GM18873 (cell line): Measurements from ENCODE around the gene RNU5B-1.

Source experiments
- ATAC-seq: cut with Tn5 transposase; IDR thresholded peaks from one replicate; pipeline ENCODE4 v1.9.1; 2021; ENCODE audit warnings: mild to moderate bottlenecking, moderate library complexity, moderate number of reproducible peaks; ENCODE audit not compliant: unreplicated experiment, low FRiP score

Gene RNU5B-1

DNA sequence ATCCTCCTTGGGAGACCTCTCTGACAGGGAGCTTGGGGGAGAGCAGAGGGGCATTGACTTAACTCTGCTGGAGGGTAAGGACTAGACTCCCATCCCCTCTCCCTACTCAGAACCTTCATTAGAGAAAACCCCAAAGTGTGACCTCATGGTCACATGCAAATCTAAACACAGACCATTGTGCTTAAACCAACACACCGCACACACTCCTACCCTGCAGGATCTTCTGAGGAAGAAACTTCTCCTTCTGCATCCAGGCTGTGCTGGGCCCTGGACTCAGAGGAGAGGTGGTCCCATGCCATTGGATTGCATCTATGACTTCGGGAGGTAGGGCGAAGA, 17.0 kb upstream of the RNU5B-1 start:
- ATAC-seq, result no peak

DNA sequence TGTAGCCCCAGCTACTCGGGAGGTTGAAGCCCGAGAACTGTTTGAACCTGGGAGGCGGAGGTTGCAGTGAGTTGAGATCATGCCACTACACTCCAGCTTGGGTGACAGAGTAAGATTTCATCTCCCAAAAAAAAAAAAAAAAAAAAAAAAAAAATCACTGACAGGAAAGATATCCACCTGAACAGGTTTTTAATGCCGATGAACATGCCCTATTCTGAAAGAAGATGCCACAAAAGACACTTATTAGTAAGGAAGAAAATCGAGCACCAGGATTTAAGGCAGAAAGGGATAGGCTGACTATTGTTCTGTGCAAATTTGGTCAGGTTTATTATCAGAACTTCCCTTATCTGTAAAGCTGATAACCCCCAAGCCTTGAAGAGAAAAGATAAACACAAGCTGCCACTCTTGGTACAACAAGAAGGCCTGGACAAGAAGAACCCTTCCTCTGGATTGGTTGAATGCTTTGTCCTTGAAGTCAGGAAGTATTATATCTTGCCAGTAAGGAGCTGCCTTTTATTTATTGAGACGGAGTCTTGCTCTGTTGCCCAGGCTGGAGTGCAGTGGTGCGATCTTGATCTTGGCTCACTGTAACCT, 15.1 kb upstream of the RNU5B-1 start:
- ATAC-seq, result no peak

DNA sequence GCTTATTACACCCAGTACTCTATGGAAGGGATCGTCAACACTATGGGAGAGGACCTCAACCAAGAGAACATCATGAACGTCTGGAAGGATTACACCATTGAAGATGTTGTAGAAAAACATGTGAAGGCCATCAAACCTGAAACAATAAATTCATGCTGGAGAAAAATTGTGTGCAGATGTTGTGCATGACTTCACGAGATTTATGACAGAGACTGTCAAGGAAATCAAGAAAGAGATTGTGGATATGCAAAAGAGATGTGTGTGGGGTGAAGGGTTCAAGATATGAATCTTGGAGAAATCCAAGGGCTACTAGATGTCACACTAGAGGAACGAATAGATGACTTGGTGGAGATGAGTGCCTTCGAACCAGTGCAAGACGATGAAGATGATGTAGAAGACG, 14.2 kb upstream of the RNU5B-1 start:
- ATAC-seq, result no peak

DNA sequence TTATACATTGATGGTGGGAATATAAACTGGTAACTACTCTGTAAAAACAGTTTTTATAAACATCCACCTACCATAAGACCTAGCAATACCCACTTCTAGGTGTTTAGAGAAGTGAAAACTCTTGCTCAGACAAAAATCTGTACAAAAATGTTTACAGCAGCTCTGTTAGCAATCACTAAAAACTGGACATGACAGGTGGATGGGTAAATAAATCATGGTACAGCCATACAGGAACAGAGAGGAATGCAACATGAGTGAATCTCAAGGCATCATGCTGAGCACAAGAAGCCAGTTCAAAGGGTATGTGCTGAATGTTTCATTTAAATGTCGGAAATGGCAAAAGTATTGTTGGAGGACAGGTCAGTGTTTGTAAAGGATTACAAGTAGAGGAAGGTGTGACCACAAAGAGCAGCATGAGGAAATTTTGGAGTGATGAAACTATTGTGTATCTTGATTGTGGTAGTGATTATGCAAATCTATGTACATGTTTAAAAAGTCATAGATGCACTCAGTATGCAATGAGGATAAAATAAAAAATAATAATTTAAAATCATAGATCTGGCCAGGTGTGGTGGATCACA, 11.4 kb upstream of the RNU5B-1 start:
- ATAC-seq, result no peak

DNA sequence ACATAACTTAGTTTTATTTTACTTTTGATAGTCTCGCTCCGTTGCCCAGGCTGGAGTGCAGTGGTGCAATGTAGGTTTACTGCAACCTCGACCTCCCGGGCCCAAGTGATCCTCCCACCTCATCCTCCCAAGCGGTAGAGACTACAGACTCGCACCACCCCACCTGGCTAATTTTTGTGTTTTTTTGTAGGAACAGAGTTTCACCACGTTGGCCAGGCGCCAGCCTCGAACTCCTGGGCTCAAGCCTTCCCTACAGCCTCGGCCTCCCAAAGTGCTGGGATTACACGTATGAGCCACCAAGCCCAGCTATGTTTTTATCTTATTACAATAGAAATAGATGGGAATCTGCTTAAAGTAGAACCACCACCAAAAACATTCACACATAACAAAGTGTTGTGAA, 5.7 kb upstream of the RNU5B-1 start:
- no peak for ATAC-seq

DNA sequence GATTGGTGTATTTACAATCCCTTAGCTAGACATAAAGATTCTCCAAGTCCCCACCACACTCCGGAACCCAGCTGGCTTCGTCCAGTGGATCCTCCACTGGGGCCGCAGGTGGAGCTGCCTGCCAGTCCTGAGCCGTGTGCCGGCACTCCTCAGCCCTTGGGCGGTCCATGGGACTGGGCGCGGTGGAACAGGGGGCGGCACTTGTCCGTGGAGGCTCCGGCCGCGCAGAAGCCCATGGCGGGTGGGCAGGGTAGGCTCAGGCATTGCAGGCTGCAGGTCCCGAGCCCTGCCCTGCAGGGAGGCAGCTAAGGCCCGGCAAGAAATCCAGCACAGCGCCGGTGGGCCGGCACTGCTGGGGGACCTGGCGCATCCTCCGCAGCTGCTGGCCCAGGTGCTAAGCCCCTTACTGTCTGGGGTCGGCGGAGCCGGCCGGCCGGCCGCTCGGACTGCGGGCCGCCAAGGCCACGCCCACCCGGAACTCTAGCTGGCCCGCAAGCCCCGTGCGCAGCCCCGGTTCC, 3.5 kb upstream of the RNU5B-1 start:
- ATAC-seq, result no peak

DNA sequence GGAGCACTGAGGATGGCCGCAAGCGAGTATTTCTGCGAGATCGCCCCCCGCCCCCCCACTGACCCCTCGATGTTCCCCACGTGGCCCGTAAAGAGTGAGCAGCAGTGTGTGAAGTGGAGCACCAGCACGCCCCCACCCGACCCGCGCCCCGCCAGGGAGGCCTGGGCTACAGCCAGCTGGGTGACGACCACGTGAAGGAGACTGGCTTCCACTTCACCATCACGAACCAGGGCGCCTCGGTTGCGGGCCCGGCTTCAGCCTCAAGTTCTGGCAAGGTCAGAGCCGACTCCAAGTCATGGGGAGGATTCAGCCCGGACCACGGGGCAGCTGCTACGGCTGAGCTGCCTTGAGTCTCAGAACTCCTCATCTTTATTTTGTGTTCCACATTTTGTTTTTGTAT, 2.4 kb upstream of the RNU5B-1 start:
- ATAC-seq, result no peak

DNA sequence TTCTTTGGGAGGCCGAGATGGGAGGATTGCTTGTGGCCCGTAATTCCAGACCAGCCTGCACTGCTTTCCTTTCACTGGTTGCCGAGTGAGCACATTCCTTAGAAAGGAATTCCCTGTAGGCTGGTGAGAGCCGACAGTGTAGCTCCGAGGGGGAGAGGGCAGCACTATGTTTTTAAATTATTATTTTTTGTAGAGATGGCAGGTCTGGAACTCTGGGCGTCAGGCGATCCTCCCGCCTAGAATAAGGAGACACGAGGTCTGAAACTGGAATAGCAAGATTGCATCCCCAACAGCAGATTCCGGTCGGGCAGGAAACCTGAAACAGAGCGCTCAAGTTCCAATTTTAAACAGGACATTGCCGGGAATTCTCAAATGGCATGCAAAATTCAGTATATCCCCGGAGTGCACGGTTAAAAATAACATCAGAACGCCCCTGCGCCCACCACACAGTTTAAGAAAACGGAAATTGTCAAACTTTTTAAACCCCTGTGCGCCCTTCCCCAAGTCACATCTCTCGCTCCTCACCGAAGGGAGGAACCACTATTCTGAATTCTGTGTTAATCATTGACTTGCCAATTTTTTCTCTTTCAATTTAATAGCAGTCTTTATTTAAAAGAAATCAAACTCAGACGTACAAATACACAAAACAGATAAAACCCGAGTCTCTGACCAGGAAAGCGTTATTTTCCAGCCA, 643 bp upstream of the RNU5B-1 start:
- peak; percentile 2 for ATAC-seq

DNA sequence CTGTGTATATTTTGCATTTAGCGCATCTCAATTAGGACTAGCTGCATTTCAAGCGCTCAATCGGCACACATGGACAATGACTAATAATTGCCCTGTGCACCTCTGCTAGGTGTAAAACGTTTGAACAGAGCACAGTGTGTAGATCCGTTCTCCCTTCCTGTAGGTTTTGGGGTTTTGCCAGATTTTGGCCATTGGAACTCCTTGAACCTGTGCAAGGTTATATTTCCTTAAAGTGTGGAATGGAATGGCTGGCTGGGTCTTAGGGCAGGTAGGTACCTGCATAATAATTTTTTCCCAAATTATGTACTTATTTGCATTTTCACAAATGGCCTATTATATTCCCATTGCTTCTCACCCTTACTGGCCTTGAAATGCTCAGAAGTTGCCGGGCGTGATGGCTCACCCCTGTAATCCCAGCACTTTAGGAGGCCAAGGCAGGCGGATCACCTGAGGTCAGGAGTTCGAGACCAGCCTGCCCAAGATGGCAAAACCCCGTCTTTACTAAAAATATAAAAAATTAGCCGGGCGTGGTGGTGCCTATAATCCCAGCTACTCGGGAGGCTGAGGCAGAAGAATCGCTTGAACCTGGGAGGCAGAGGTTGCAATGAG, 777 bp downstream of the RNU5B-1 start:
- ATAC-seq, result no peak

DNA sequence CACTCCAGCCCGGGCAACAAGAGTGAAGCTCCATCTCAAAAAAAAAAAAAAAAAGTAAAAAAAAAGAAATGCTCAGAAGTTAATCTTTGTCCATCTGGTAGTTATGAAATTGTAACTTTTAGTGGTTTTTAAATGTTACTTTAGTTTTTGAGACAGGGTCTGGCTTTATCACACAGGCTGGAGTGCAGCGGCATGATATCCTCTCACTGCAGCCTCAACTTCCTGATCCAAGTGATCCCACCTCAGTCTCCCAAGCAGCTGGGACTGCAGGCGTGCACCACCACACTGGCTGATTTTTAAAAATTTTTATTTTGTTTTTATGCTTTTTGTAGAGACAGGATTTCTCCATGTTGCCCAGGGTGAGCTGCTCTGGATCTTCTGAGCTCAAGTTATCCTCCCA, 1.3 kb downstream of the RNU5B-1 start:
- no peak for ATAC-seq

DNA sequence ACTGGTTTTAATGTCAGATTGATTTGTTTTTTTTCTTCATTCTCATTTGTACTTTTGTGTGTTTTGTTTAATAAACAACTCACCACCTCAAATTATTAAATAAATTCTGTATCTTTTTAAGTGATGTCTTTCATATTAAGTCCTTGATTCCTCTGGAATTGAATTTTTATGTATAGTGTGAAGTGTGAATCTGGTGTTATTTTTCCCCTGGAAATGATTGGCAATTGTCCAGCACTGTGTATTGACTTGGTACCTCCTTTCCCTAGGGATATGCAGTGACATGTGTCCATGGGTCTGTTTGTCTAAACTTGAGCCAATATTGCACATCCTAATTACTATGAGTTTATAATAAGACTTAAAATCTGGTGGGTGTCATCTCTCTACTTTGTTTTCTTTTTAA, 2.1 kb downstream of the RNU5B-1 start:
- ATAC-seq, result no peak

DNA sequence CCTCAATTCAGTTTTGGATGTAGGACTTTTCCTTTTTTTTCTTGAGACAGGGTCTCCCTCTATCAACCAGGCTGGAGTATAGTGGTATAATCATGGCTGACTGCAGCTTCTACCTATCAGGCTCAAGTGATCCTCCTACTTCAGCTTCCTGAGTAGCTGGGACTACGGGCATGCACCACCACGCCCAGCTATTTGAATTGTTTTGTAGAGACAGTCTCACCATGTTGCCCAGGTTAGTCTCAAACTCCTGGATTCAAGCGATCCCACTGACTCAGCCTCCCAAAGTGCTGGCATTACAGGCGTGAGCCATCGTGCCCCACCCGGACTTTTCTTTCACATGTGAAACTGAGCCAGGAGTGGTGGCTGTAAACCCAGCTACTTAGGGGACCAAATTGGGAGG, 3.5 kb downstream of the RNU5B-1 start:
- no peak for ATAC-seq

DNA sequence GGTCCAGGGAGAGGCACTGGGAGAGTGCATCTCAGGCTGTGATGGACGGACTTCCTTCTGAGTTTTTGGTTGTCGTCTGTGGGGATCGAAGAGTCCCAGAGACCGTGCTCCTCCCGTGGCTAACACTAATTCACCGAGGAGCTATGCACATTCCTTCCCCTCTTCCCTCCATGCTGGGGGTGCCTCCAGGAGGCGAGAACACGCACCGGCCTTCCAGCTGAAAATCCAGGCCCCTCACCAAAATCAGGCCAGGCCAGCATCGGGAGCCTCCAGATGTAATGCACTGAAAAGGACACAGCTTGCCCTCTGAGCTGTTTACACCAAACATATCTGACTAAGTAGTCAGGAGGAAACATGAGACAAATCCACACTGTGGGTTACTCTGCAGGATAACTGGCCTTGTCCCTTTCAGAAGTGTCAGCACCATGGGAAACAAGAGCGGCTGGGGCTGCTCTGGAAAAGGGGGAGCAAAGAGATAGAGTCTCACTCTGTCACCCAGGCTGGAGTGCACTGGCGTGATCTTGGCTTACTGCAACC, 5.5 kb downstream of the RNU5B-1 start:
- no peak for ATAC-seq

DNA sequence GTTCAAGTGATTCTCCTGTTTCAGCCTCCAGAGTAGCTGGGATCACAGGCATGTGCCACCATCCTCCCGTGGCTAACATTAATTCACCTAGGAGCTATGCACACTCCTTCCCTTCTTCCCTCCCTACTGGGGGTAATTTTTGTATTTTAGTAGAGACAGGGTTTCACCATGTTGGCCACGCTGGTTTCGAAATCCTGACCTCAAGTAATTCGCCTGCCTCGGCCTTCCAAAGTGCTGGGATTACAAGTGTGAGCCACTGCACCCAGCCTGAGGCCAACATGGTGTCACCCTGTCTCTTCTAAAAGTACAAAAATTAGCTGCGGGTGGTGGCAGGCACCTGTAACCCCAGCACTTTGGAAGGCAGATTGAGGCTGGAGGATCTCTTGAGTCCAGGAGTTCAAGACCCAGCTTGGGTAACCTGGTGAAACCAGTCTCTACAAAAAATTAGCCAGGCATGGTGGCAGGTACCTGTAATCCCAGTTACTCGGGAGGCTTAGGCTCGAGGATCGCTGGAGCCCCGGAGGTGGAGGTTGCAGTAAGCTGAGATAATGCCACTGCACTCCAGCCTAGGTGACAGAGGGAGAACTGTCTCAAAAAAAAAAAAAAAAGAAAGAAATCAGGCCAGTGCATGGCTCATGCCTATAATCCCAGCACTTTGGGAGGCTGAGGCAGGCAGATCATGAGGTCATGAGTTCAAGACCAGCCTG, 6.1 kb downstream of the RNU5B-1 start:
- no peak for ATAC-seq

DNA sequence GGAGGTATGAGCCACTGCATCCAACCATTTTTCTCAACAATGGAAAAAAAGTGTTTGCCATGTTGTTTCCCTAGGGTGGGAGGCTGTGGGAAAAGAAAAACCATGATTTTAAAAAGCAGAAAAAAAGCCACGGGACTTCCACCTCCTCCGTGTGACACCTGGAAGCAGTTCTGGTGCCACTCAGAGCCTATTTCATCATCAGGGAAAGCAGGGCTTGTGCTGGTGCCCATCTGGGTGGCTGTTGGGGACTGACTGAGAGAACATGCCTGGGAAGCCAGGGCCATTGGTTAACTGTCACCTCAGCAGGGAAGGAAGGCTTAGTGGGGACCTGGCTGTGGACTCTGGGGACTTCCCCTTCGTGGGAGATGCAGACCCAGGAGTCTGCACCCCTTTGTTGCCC, 7.3 kb downstream of the RNU5B-1 start:
- ATAC-seq, result no peak

DNA sequence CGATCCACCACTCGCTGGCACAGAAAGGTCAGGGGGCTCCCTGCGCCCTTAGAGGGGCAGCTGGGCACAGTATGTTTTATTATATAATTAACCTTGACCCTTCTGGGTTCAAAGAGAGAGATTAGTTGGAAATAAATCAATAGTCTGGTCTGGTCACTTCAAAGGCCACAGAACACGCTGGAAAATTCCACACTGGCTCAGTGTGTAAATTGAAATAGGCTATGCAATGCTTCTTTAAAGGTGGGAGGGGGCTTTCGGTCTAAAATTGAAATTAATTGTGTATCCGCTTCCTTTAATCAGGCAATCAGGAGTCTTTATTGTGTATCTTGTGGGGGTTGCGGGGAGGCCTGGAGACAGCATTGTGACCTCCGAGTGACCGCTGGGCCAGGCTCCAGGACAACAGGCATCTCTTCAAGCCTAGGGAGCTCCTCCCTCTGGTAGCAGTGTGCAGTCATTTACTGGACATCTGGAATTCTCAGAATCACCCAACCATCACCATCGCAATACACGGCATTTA, 8.0 kb downstream of the RNU5B-1 start:
- no peak for ATAC-seq

DNA sequence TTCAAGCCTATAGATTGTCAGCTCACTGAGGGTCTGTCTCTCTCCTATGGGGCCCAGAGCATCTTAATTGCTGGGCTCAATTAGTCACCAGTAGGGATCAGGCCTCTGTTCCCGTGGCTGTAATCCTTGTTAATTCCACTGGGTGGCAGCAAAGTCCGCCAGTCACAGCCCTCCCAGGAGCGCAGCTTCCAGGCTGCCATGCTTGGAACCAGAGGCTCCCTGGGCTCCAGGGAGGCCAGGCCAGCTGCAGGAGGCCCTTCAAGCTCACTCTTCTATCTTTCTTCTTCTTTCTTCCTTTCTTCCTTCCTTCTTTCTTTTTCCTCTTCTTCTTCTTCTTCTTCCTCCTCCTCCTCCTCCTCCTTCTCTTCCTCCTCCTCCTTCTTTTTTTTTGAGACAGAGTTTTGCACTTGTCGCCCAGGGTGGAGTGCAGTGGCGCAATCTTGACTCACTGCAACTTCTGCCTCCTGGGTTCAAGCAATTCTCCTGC, 14.4 kb downstream of the RNU5B-1 start:
- no peak for ATAC-seq

DNA sequence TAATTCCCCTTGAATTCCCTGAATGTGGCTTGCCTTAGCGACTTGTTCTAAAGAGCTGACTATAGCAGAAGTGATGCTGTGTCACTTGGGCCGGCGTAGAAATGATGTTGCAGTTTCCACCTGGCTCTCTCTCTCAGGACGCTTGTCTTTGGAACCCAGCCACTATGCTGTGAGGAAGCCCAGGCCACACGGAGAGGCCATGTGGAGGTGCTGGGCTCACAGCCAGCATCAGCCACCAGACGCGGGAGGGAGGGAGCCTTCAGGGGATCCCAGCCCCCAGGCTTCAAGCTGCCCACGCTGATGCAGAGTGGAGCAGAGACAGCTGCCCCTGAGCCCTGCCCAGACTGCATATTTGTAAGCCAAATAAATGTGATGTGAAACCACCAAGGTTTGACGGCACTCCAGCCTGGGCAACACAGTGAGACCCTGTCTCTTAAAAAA, 18.6 kb downstream of the RNU5B-1 start:
- no peak for ATAC-seq

DNA sequence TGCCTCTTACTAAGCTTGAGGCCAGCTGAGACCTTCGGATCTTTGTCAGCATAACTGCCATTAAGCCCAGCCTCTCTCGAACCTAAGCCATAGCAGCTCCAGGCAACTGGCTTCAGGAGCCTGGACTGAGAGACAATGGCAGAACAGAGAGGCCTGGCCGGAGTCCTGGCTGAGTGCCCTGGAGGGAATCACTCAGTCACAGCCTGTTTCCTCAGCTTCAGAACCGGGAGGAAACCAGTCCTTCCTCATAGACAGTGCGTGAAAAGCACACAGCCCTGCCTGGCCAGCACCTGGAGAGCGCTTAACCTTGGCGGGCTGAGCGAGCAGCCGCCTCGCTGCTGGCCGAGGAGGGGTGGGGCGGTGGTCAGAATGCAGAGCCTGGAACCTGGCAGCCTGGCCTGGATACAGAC, 21.6 kb downstream of the RNU5B-1 start:
- no peak for ATAC-seq

DNA sequence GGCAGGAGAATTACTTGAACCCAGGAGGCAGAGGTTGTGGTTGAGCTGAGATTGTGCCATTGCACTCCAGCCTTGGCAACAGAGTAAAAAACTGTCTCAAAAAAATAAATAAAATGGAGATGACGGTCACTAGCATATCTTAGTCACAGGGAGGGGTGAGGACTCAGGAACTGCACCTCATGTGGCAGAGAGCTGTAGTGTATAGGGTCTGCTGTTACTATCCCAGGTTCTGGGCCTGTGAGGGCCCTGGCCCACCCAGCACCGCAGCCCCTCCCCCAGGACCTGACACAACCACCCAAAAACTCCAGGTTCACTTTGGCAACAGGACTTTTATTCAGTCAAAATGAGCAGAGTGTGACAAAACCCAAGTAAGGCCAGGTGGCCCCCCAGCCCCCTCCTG, 22.3 kb downstream of the RNU5B-1 start:
- no peak for ATAC-seq
